Measurements from ENCODE around the gene C17orf67.
A peak's percentile ranks its signal among the peaks of the same experiment; 100 is the strongest.

C17orf67 gene

GRCh38 chr17:56833057-56833808, 487 bp downstream of the C17orf67 start:
- DNase-seq (ENCODE audit: low spot score) (peak; percentile 73), FAIRE-seq (no peak)

GRCh38 chr17:56832446-56832845, 1.3 kb downstream of the C17orf67 start:
- DNase-seq (ENCODE audit: low spot score) (no peak), FAIRE-seq (no peak)

- FAIRE-seq (no peak), DNase-seq (ENCODE audit: low spot score) (no peak)
These were observed 2.2 kb downstream of the C17orf67 start for GRCh38 chr17:56831369-56832095.

GRCh38 chr17:56830726-56831368, 2.9 kb downstream of the C17orf67 start:
- no peak for DNase-seq (ENCODE audit: low spot score)

GRCh38 chr17:56826611-56827414, 6.9 kb downstream of the C17orf67 start:
- DNase-seq (ENCODE audit: low spot score): no peak

More at GRCh38 chr17:56830726-56831368, 2.9 kb downstream of the C17orf67 start:
- no peak for FAIRE-seq

GRCh38 chr17:56824503-56824902, 9.2 kb downstream of the C17orf67 start:
- FAIRE-seq (no peak), DNase-seq (ENCODE audit: low spot score) (no peak)

More at GRCh38 chr17:56826611-56827414, 6.9 kb downstream of the C17orf67 start:
- FAIRE-seq: no peak

GRCh38 chr17:56823848-56824247, 9.9 kb downstream of the C17orf67 start:
- no peak for FAIRE-seq
- DNase-seq (ENCODE audit: low spot score): no peak

- FAIRE-seq (no peak), DNase-seq (ENCODE audit: low spot score) (no peak)
These were observed 11.0 kb downstream of the C17orf67 start for GRCh38 chr17:56822725-56823124.

GRCh38 chr17:56821847-56822534, 11.7 kb downstream of the C17orf67 start:
- no peak for FAIRE-seq
- DNase-seq (ENCODE audit: low spot score): no peak

- FAIRE-seq: no peak
- DNase-seq (ENCODE audit: low spot score): no peak
These were observed 13.5 kb downstream of the C17orf67 start for GRCh38 chr17:56820207-56820606.

GRCh38 chr17:56819431-56820145, 14.1 kb downstream of the C17orf67 start:
- peak; percentile 85 for DNase-seq (ENCODE audit: low spot score)
- no peak for FAIRE-seq

GRCh38 chr17:56819030-56819429, 14.7 kb downstream of the C17orf67 start:
- FAIRE-seq (no peak), DNase-seq (ENCODE audit: low spot score) (no peak)

- FAIRE-seq (no peak), DNase-seq (ENCODE audit: low spot score) (no peak)
These were observed 16.7 kb downstream of the C17orf67 start for GRCh38 chr17:56817066-56817465.

GRCh38 chr17:56815711-56816110, 18.0 kb downstream of the C17orf67 start:
- no peak for FAIRE-seq
- DNase-seq (ENCODE audit: low spot score): no peak

GRCh38 chr17:56812901-56813388, 20.8 kb downstream of the C17orf67 start:
- FAIRE-seq (no peak), DNase-seq (ENCODE audit: low spot score) (no peak)

- FAIRE-seq (no peak), DNase-seq (ENCODE audit: low spot score) (no peak)
These were observed 22.6 kb downstream of the C17orf67 start for GRCh38 chr17:56810891-56811775.

GRCh38 chr17:56810343-56810742, 23.4 kb downstream of the C17orf67 start:
- no peak for DNase-seq (ENCODE audit: low spot score)
- no peak for FAIRE-seq

GRCh38 chr17:56809820-56810179, 23.9 kb downstream of the C17orf67 start:
- DNase-seq (ENCODE audit: low spot score) (no peak), FAIRE-seq (peak; percentile 95)
